NT2/D1 (cell line): Measurements from ENCODE around the gene RETN.

Experiments
- SUZ12 ChIP-seq: IDR thresholded peaks from 2 replicates; pipeline ENCODE4 v1.6.1; 2011; ENCODE audit not compliant: insufficient read length, insufficient read depth; ENCODE audit errors: extremely low read depth
- YY1 ChIP-seq: IDR thresholded peaks from 2 replicates; pipeline ENCODE4 v1.6.1; 2011; ENCODE audit not compliant: insufficient read length, insufficient read depth
- ZNF274 ChIP-seq: IDR thresholded peaks from 2 replicates; pipeline ENCODE4 v1.6.1; 2011; ENCODE audit warnings: mild to moderate bottlenecking, low read depth, low read length

DNA sequence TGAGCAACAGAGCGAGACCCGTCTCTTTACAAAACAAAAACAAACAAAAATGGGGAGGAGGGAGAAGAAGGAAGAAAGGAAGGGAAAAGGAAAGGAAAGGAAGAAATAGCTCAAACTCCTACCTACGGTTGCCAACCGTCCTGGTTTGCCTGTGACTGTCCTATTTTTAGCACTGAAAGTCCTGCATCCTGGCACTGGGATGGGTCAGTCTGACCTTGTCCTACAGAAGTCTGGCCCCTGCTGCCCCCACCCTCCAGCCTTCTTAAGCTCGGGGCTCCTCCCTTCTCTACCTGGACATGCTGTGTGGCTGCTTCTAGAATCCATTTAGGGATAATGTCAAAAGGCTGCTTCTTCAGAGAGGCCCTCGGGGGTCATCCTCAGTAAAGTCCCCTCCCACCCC lies 33.2 kb upstream of the RETN start:
- TF ChIP-seq YY1, result no peak
- no peak for TF ChIP-seq SUZ12
- TF ChIP-seq ZNF274, result no peak
